Endothelial cell (in vitro differentiated cells): Measurements from ENCODE around the gene PLXNA1. TPM values are rescaled to one million over a fixed set of nuclear protein-coding genes. Genes with fewer than 3 reads are reported as not detected.

Experiments used
- DNase-seq: peaks from one replicate; pipeline ENCODE4 v3.0.0; 2021; ENCODE audit warnings: low spot score
- H3K27ac Mint-ChIP-seq: one replicate; pipeline ENCODE4 v1.8.0; 2021; ENCODE audit warnings: mixed read lengths, inconsistent platforms; ENCODE audit not compliant: unreplicated experiment
- H3K27me3 Mint-ChIP-seq: one replicate; pipeline ENCODE4 v1.8.0; 2021; ENCODE audit warnings: mild to moderate bottlenecking, moderate library complexity, mixed read lengths, inconsistent platforms; ENCODE audit not compliant: unreplicated experiment
- H3K36me3 Mint-ChIP-seq: one replicate; pipeline ENCODE4 v1.8.0; 2021; ENCODE audit warnings: mild to moderate bottlenecking, low read depth, mixed read lengths, inconsistent platforms; ENCODE audit not compliant: unreplicated experiment
- H3K4me1 Mint-ChIP-seq: one replicate; pipeline ENCODE4 v1.8.0; 2021; ENCODE audit warnings: mild to moderate bottlenecking, mixed read lengths, inconsistent platforms; ENCODE audit not compliant: unreplicated experiment
- H3K4me3 Mint-ChIP-seq: one replicate; pipeline ENCODE4 v1.8.0; 2021; ENCODE audit warnings: mild to moderate bottlenecking, mixed read lengths, inconsistent platforms; ENCODE audit not compliant: unreplicated experiment
- H3K9me3 Mint-ChIP-seq: one replicate; pipeline ENCODE4 v1.8.0; 2021; ENCODE audit warnings: mixed read lengths, inconsistent platforms; ENCODE audit not compliant: unreplicated experiment
- CTCF ChIP-seq: fragments of 200-600 bp; sonication (generic); IDR thresholded peaks from one replicate; pipeline ENCODE4 v1.5.0; 2021; ENCODE audit warnings: antibody characterized with exemption; ENCODE audit not compliant: unreplicated experiment
- total RNA-seq: library from RNA; stranded (reverse); fragmentation: NEBNext Ultra II Directional; extraction: Animal tissue kit (Norgen Biotek cat#: 25700); gene quantifications from one replicate; pipeline ENCODE4 v1.2.1, GENCODE V29; 2021; ENCODE audit not compliant: unreplicated experiment

The PLXNA1 gene
- total RNA-seq, 1 donor from 2014 or later = 31.8 TPM

- DNase-seq = no peak
- peaks cover 6% of the 10 kb centered on the region for H3K4me1 Mint-ChIP-seq
- H3K4me3 Mint-ChIP-seq = peak overlapping the region; percentile 22
- H3K27me3 Mint-ChIP-seq = peaks cover 12% of the 10 kb centered on the region
- H3K9me3 Mint-ChIP-seq = no peaks in the 10 kb centered on the region
- no peak for TF ChIP-seq CTCF
- H3K27ac Mint-ChIP-seq = no peak overlapping the region
- H3K36me3 Mint-ChIP-seq = peaks cover 4% of the 10 kb centered on the region
Measured at GRCh38 chr3:126959136-126959920, 23.6 kb upstream of the PLXNA1 start.

GRCh38 chr3:126959921-126960603, 22.9 kb upstream of the PLXNA1 start:
- Mint-ChIP-seq H3K4me3 (no peak overlapping the region), H3K9me3 (no peaks in the 10 kb centered on the region), H3K36me3 (peaks cover 7% of the 10 kb centered on the region), H3K4me1 (peaks cover 6% of the 10 kb centered on the region), H3K27me3 (peaks cover 12% of the 10 kb centered on the region), H3K27ac (peak overlapping the region; percentile 15)
- no peak for TF ChIP-seq CTCF
- DNase-seq = peak; percentile 22

- peaks cover 7% of the 10 kb centered on the region for H3K36me3 Mint-ChIP-seq
- H3K27ac Mint-ChIP-seq = no peak overlapping the region
Measured at GRCh38 chr3:126960604-126960995, 22.3 kb upstream of the PLXNA1 start.

GRCh38 chr3:126961191-126961790, 21.6 kb upstream of the PLXNA1 start:
- no peak for TF ChIP-seq CTCF
- no peak overlapping the region for H3K27ac Mint-ChIP-seq
- H3K9me3 Mint-ChIP-seq = no peaks in the 10 kb centered on the region

More at GRCh38 chr3:126960604-126960995, 22.3 kb upstream of the PLXNA1 start:
- no peak for TF ChIP-seq CTCF
- Mint-ChIP-seq H3K4me3 (no peak overlapping the region), H3K27me3 (peaks cover 12% of the 10 kb centered on the region), H3K9me3 (no peaks in the 10 kb centered on the region), H3K4me1 (peaks cover 6% of the 10 kb centered on the region)
- DNase-seq = no peak

More at GRCh38 chr3:126961191-126961790, 21.6 kb upstream of the PLXNA1 start:
- no peak for DNase-seq
- peaks cover 6% of the 10 kb centered on the region for H3K4me1 Mint-ChIP-seq
- no peak overlapping the region for H3K4me3 Mint-ChIP-seq
- peaks cover 12% of the 10 kb centered on the region for H3K27me3 Mint-ChIP-seq
- H3K36me3 Mint-ChIP-seq = peaks cover 7% of the 10 kb centered on the region
